ENCODE results near the gene CP.
A peak's percentile ranks its signal among the peaks of the same experiment; 100 is the strongest.
"Not testable (repeated sequence)": the region's sequence is repeated elsewhere in the genome, so short reads cannot be mapped to it uniquely, and the experiment has no call there.

CP gene

DNA sequence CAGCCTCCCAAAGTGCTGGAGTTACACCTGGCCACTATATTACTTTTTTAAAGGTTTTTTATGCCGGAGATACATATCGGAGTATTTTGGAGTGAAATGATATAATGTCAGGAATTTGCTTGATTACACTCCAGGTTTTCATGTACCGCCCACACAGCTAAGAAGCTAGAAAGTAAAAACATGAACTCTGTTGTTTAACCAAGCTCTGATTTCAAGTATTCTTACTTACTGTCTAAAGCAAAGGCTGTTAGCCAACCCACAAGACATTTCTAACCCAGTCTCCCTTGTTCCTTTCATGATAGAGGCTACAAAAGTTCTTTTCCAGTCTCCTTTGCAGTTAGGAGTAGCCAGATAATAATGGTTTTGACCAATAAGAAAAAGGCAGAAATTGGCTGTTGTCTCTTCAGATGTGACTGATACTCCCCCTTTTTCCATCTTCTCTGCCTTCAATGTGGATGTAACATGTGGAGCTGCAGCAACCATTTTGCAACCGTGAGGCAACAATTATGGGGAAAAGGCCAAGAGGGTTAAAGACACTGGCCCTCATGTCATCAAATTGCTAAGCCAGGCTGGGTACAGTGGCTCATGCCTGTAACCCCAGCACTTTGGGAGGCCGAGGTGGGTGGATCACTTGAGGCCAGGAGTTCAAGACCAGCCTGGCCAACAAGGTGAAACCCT is 6.1 kb upstream of the CP start:
- CTCF ChIA-PET: interaction anchor here (1.3 kb wide), 1 partner anchor 11 kb away, joined by 4 read pairs; no protein-coding TSS in a partner anchor
- no peaks in the 10 kb centered on the region for H3K9me3 ChIP-seq (ENCODE audit: control extremely low read depth in 1 of 5, control insufficient read depth in 4 of 5, insufficient read depth in 2 of 5, low read depth in 1 of 5, low read length in 4 of 5)

DNA sequence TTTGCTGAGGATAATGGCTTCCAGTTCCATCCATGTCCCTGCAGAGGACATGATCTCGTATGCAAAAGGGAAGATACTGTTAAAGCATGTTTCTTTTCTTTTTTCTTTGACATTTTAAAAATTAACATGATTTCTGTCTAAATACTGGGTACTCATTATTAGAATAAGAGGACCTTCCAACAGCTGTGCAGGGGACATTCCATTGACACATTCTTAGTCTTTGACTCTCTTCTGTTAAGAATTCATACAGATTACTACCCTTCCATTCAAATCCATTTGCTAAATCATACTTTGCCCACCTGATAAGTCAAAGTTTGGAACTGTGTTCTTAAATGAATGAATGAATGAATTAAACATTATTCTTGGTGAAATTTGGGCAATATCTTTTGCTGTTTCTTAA is 5.1 kb upstream of the CP start:
- ChIA-PET CTCF (no interaction called here), POLR2A (no interaction called here)
- no peak for DNase-seq
- no peak overlapping the region for H3K4me3 ChIP-seq (ENCODE audit: control insufficient read depth in 1 of 7, extremely low read depth in 1 of 7, insufficient read depth in 4 of 7, low read depth in 2 of 7, low read length in 6 of 7)
- no peaks in the 10 kb centered on the region for H3K9me3 ChIP-seq (ENCODE audit: control extremely low read depth in 1 of 5, control insufficient read depth in 4 of 5, insufficient read depth in 2 of 5, low read depth in 1 of 5, low read length in 4 of 5)
- no peak overlapping the region for H3K27ac ChIP-seq (ENCODE audit: insufficient read depth in 1 of 2, low read depth in 1 of 2, low read length in 2 of 2, poor library complexity in 1 of 2, severe bottlenecking in 2 of 2)
- H3K36me3 ChIP-seq (ENCODE audit: control insufficient read depth in 4 of 4, insufficient read depth in 4 of 4, low read length in 3 of 4): no peaks in the 10 kb centered on the region
- H3K27me3 ChIP-seq (replicated peaks in 2 of 5; ENCODE audit: control insufficient read depth in 4 of 5, insufficient read depth in 5 of 5, low read length in 4 of 5): no peaks in the 10 kb centered on the region
- peaks cover 0 to 24% (median 16%) of the 10 kb centered on the region in 4 experiments for H3K4me1 ChIP-seq (ENCODE audit: control extremely low read depth in 1 of 4, control insufficient read depth in 4 of 4, insufficient read depth in 4 of 4, low read length in 3 of 4)
- WGBS (ENCODE audit: insufficient coverage): no CpG with 5 or more reads among the region's 1 CpG

More for the DNA sequence above, 6.1 kb upstream of the CP start:
- POLR2A ChIA-PET: no interaction called here
- H3K27me3 ChIP-seq (replicated peaks in 2 of 5; ENCODE audit: control insufficient read depth in 4 of 5, insufficient read depth in 5 of 5, low read length in 4 of 5): no peaks in the 10 kb centered on the region
- peaks cover 0 to 24% (median 15%) of the 10 kb centered on the region in 4 experiments for H3K4me1 ChIP-seq (ENCODE audit: control extremely low read depth in 1 of 4, control insufficient read depth in 4 of 4, insufficient read depth in 4 of 4, low read length in 3 of 4)
- DNase-seq: no peak
- 100% methylated on average over 1 of the region's 5 CpGs for WGBS (ENCODE audit: insufficient coverage)
- H3K36me3 ChIP-seq (ENCODE audit: control insufficient read depth in 4 of 4, insufficient read depth in 4 of 4, low read length in 3 of 4): no peaks in the 10 kb centered on the region
- H3K27ac ChIP-seq (ENCODE audit: insufficient read depth in 1 of 2, low read depth in 1 of 2, low read length in 2 of 2, poor library complexity in 1 of 2, severe bottlenecking in 2 of 2): no peak overlapping the region
- H3K4me3 ChIP-seq (ENCODE audit: control insufficient read depth in 1 of 7, extremely low read depth in 1 of 7, insufficient read depth in 4 of 7, low read depth in 2 of 7, low read length in 6 of 7): no peak overlapping the region

DNA sequence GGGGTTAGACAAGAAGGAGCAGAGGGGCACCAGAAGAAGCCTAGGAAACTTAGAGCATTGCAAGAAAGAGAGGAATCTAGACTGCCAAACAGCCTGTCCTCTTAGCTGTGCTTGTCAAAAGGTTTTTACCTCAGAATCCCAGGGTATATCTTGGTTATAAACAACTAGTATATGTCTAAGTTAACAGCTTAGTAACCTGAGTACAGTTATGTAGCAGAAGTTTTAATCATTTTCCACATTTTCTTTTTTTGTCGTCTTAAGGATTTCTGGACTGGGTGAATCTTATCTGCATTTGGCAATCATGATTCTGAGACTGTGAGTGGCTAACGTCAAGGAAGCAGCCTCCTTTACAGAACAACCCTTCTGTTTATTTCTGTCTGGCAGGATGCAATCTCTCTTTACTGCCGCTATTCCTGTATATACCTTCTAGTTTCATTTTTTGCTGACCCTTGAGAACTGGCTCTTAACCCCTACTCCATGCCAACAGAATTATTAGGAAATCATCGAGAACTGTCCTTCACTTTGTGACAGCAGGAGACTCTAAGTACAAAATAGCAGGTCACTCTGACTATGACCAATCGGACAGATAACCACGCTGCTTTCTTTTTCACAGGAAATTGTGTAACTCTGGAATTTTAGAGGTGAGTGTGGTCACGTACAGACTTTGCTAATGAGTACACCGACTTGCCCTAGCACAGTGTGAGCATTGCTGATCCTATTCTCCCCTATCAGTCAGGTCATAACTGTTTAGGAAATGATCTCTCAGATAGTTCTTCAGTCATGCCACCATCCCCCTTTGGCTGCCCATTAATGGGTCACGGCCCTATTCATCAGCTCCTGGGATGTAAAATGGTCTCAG is 3.3 kb upstream of the CP start:
- H3K27ac ChIP-seq (ENCODE audit: insufficient read depth in 1 of 2, low read depth in 1 of 2, low read length in 2 of 2, poor library complexity in 1 of 2, severe bottlenecking in 2 of 2): peak overlapping the region; percentile 51 to 80
- ChIA-PET POLR2A (interaction anchor here (0.6 kb wide), 1 partner anchor 92 kb away, joined by 3 read pairs; no protein-coding TSS in a partner anchor), CTCF (interaction anchor here (1.0 to 1.2 kb wide), 3 partner anchors 35 to 266 kb away, joined by 3 to 4 read pairs (median 3); no protein-coding TSS in a partner anchor)
- peak overlapping the region in 6 of 7 experiments; percentile 48 to 77 (median 58) for H3K4me3 ChIP-seq (ENCODE audit: control insufficient read depth in 1 of 7, extremely low read depth in 1 of 7, insufficient read depth in 4 of 7, low read depth in 2 of 7, low read length in 6 of 7)
- no peaks in the 10 kb centered on the region for H3K27me3 ChIP-seq (replicated peaks in 2 of 5; ENCODE audit: control insufficient read depth in 4 of 5, insufficient read depth in 5 of 5, low read length in 4 of 5)
- no peaks in the 10 kb centered on the region for H3K36me3 ChIP-seq (ENCODE audit: control insufficient read depth in 4 of 4, insufficient read depth in 4 of 4, low read length in 3 of 4)
- peak; percentile 69 to 91 (median 91) for DNase-seq
- no peaks in the 10 kb centered on the region for H3K9me3 ChIP-seq (ENCODE audit: control extremely low read depth in 1 of 5, control insufficient read depth in 4 of 5, insufficient read depth in 2 of 5, low read depth in 1 of 5, low read length in 4 of 5)
- peaks cover 0 to 24% (median 17%) of the 10 kb centered on the region in 4 experiments for H3K4me1 ChIP-seq (ENCODE audit: control extremely low read depth in 1 of 4, control insufficient read depth in 4 of 4, insufficient read depth in 4 of 4, low read length in 3 of 4)
- 3% methylated on average over 8 of the region's 9 CpGs for WGBS (ENCODE audit: insufficient coverage)

DNA sequence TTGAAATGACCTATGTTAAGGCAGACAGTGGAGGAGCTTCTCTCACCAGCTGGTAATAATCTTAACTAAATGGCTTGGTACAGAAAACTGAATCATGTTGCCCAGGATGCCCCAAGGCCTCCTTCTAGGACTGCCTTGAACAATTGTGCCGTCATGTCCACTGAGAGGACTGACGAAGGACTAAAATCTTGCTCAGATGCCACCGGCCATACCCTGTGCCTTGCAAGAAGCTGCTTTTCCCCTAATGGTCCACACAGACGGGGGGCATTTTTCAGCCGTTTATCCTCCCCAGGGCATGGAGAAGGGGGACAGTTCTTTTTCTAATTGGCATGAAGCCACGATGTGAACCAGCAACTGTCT is 1.8 kb upstream of the CP start:
- H3K27ac ChIP-seq (ENCODE audit: insufficient read depth in 1 of 2, low read depth in 1 of 2, low read length in 2 of 2, poor library complexity in 1 of 2, severe bottlenecking in 2 of 2): no peak overlapping the region
- H3K36me3 ChIP-seq (ENCODE audit: control insufficient read depth in 4 of 4, insufficient read depth in 4 of 4, low read length in 3 of 4): no peaks in the 10 kb centered on the region
- DNase-seq: no peak
- H3K4me3 ChIP-seq (ENCODE audit: control insufficient read depth in 1 of 7, extremely low read depth in 1 of 7, insufficient read depth in 4 of 7, low read depth in 2 of 7, low read length in 6 of 7): no peak overlapping the region
- no peaks in the 10 kb centered on the region for H3K27me3 ChIP-seq (replicated peaks in 2 of 5; ENCODE audit: control insufficient read depth in 4 of 5, insufficient read depth in 5 of 5, low read length in 4 of 5)
- CTCF ChIA-PET: interaction anchor here (1.4 kb wide), 1 partner anchor 8 kb away, joined by 3 read pairs; no protein-coding TSS in a partner anchor
- H3K9me3 ChIP-seq (ENCODE audit: control extremely low read depth in 1 of 5, control insufficient read depth in 4 of 5, insufficient read depth in 2 of 5, low read depth in 1 of 5, low read length in 4 of 5): no peaks in the 10 kb centered on the region
- peaks cover 0 to 24% (median 17%) of the 10 kb centered on the region in 4 experiments for H3K4me1 ChIP-seq (ENCODE audit: control extremely low read depth in 1 of 4, control insufficient read depth in 4 of 4, insufficient read depth in 4 of 4, low read length in 3 of 4)
- WGBS (ENCODE audit: insufficient coverage): 98% methylated on average over 6 of the region's 6 CpGs
- POLR2A ChIA-PET: no interaction called here

DNA sequence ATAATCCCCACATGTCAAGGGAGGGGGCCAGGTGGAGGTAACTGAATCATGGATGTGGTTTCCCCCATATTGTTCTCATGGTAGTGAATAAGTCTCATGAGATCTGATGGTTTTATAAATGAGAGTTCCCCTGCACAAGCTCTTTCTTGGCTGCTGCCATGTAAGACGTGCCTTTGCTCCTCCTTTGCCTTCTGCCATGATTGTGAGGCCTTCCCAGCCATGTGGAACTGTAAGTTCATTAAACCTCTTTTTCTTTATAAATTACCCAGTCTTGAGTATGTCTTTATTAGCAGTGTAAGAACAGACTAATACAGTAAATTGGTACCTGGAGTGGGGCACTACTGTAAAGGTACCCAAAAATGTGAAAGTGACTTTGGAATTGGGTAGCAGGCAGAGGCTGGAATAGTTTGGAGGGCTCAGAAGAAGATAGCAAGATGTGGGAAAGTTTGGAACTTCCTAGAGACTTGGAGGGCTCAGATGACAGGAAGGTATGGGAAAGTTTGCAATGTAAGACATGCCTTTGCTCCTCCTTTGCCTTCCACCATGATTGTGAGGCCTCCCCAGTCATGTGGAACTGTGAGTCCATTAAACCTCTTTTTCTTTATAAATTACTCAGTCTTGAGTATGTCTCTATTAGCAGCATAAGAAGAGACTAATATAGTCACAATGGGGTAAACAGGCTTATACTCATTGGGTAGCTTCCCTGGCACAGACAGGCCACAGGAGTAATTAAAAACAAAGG is 2.1 kb downstream of the CP start:
- DNase-seq; POLR2A ChIA-PET; H3K27ac ChIP-seq (ENCODE audit: insufficient read depth in 1 of 2, low read depth in 1 of 2, low read length in 2 of 2, poor library complexity in 1 of 2, severe bottlenecking in 2 of 2); H3K4me3 ChIP-seq (ENCODE audit: control insufficient read depth in 1 of 7, extremely low read depth in 1 of 7, insufficient read depth in 4 of 7, low read depth in 2 of 7, low read length in 6 of 7); CTCF ChIA-PET; H3K36me3 ChIP-seq (ENCODE audit: control insufficient read depth in 4 of 4, insufficient read depth in 4 of 4, low read length in 3 of 4); H3K27me3 ChIP-seq (replicated peaks in 2 of 5; ENCODE audit: control insufficient read depth in 4 of 5, insufficient read depth in 5 of 5, low read length in 4 of 5); H3K9me3 ChIP-seq (ENCODE audit: control extremely low read depth in 1 of 5, control insufficient read depth in 4 of 5, insufficient read depth in 2 of 5, low read depth in 1 of 5, low read length in 4 of 5): not testable (repeated sequence)
- peaks cover 0 to 18% (median 10%) of the 10 kb centered on the region in 4 experiments for H3K4me1 ChIP-seq (ENCODE audit: control extremely low read depth in 1 of 4, control insufficient read depth in 4 of 4, insufficient read depth in 4 of 4, low read length in 3 of 4)
- WGBS (ENCODE audit: insufficient coverage): 100% methylated on average over 1 of the region's 1 CpG

DNA sequence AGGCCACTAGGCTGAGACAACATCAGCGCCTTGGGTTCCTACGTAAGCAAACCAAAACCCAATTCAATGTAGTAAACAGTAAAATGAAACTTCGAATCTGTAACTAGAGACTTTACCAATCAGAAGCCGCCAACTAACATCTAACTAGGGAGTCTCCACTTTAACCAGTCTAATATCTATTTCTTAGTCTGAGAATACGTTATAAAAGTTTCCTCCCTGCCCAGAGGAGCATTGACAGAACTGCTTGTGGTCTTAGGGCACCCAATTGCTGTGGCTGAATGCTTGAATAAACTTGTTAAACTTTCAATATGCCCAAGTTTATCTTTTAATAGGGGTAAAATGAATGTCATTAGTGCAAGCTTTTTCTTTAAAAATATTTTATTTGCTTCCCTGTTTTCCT is 4.3 kb downstream of the CP start:
- H3K4me3 ChIP-seq (ENCODE audit: control insufficient read depth in 1 of 7, extremely low read depth in 1 of 7, insufficient read depth in 4 of 7, low read depth in 2 of 7, low read length in 6 of 7): no peak overlapping the region
- no peaks in the 10 kb centered on the region for H3K27me3 ChIP-seq (replicated peaks in 2 of 5; ENCODE audit: control insufficient read depth in 4 of 5, insufficient read depth in 5 of 5, low read length in 4 of 5)
- DNase-seq: no peak
- no peaks in the 10 kb centered on the region for H3K9me3 ChIP-seq (ENCODE audit: control extremely low read depth in 1 of 5, control insufficient read depth in 4 of 5, insufficient read depth in 2 of 5, low read depth in 1 of 5, low read length in 4 of 5)
- 80% methylated on average over 1 of the region's 5 CpGs for WGBS (ENCODE audit: insufficient coverage)
- H3K27ac ChIP-seq (ENCODE audit: insufficient read depth in 1 of 2, low read depth in 1 of 2, low read length in 2 of 2, poor library complexity in 1 of 2, severe bottlenecking in 2 of 2): no peak overlapping the region
- CTCF ChIA-PET: interaction anchor here (0.8 to 1.1 kb wide), 2 partner anchors 11 to 36 kb away, joined by 3 to 4 read pairs; no protein-coding TSS in a partner anchor
- H3K36me3 ChIP-seq (ENCODE audit: control insufficient read depth in 4 of 4, insufficient read depth in 4 of 4, low read length in 3 of 4): no peaks in the 10 kb centered on the region
- peaks cover 0 to 9% (median 4%) of the 10 kb centered on the region in 4 experiments for H3K4me1 ChIP-seq (ENCODE audit: control extremely low read depth in 1 of 4, control insufficient read depth in 4 of 4, insufficient read depth in 4 of 4, low read length in 3 of 4)
- POLR2A ChIA-PET: no interaction called here
